Measurements from ENCODE around the gene TAF6. TPM values are rescaled to one million over a fixed set of nuclear protein-coding genes. Genes with fewer than 3 reads are reported as not detected.

TAF6 gene
- total RNA-seq, 1 experiment from 2014 or later = 34.3 TPM

- H2AFZ ChIP-seq (ENCODE audit: low read length) = no peak overlapping the region
- H3K79me2 ChIP-seq (ENCODE audit: low read length) = peaks cover 34% of the 10 kb centered on the region
- H3K9me2 ChIP-seq (replicated peaks; ENCODE audit: insufficient read depth, low read length) = no peaks in the 10 kb centered on the region
- H4K20me1 ChIP-seq (ENCODE audit: insufficient read depth, low read depth, low read length) = peaks cover 18% of the 10 kb centered on the region; the same call in 1 of the 2 replicates
- H3K27me3 ChIP-seq (ENCODE audit: low read length) = no peaks in the 10 kb centered on the region
- H3K4me2 ChIP-seq (ENCODE audit: low read depth, low read length, poor library complexity, severe bottlenecking) = no peak overlapping the region
- no peak overlapping the region for H3K9ac ChIP-seq (ENCODE audit: low read length)
- peaks cover 20% of the 10 kb centered on the region for H3K4me1 ChIP-seq (ENCODE audit: low read length)
- no peak overlapping the region for H3K27ac ChIP-seq (ENCODE audit: low read length)
- DNase-seq = no peak
- H3K4me3 ChIP-seq (ENCODE audit: low read length) = no peak overlapping the region
- H3K36me3 ChIP-seq (ENCODE audit: insufficient read depth, low read length) = peaks cover 50% of the 10 kb centered on the region
- H3K9me3 ChIP-seq (ENCODE audit: low read length) = no peaks in the 10 kb centered on the region
These were observed 20.2 kb downstream of the TAF6 start for GRCh38 chr7:100098913-100099312.

GRCh38 chr7:100095704-100096103 lies 23.5 kb downstream of the TAF6 start:
- H3K36me3 ChIP-seq (ENCODE audit: insufficient read depth, low read length) = peaks cover 60% of the 10 kb centered on the region
- no peak overlapping the region for H3K4me2 ChIP-seq (ENCODE audit: low read depth, low read length, poor library complexity, severe bottlenecking)
- H3K27me3 ChIP-seq (ENCODE audit: low read length) = no peaks in the 10 kb centered on the region
- H4K20me1 ChIP-seq (ENCODE audit: insufficient read depth, low read depth, low read length) = peaks cover 18% of the 10 kb centered on the region; the same call in 1 of the 2 replicates
- no peak overlapping the region for H3K9ac ChIP-seq (ENCODE audit: low read length)
- peaks cover 11% of the 10 kb centered on the region for H3K4me1 ChIP-seq (ENCODE audit: low read length)
- no peak overlapping the region for H3K4me3 ChIP-seq (ENCODE audit: low read length)
- no peak overlapping the region for H3K27ac ChIP-seq (ENCODE audit: low read length)
- no peak for DNase-seq
- H3K9me3 ChIP-seq (ENCODE audit: low read length) = no peaks in the 10 kb centered on the region
- no peaks in the 10 kb centered on the region for H3K9me2 ChIP-seq (replicated peaks; ENCODE audit: insufficient read depth, low read length)
- no peak overlapping the region for H2AFZ ChIP-seq (ENCODE audit: low read length)
- peaks cover 27% of the 10 kb centered on the region for H3K79me2 ChIP-seq (ENCODE audit: low read length)

GRCh38 chr7:100095289-100095688 lies 23.9 kb downstream of the TAF6 start:
- Histone ChIP-seq H3K79me2 (ENCODE audit: low read length) (peaks cover 24% of the 10 kb centered on the region), H3K27ac (ENCODE audit: low read length) (no peak overlapping the region), H3K36me3 (ENCODE audit: insufficient read depth, low read length) (peaks cover 60% of the 10 kb centered on the region), H3K4me2 (ENCODE audit: low read depth, low read length, poor library complexity, severe bottlenecking) (no peak overlapping the region), H3K9ac (ENCODE audit: low read length) (no peak overlapping the region), H3K4me3 (ENCODE audit: low read length) (no peak overlapping the region), H3K9me2 (replicated peaks; ENCODE audit: insufficient read depth, low read length) (no peaks in the 10 kb centered on the region), H3K4me1 (ENCODE audit: low read length) (peaks cover 13% of the 10 kb centered on the region), H2AFZ (ENCODE audit: low read length) (no peak overlapping the region), H3K9me3 (ENCODE audit: low read length) (no peaks in the 10 kb centered on the region), H3K27me3 (ENCODE audit: low read length) (no peaks in the 10 kb centered on the region), H4K20me1 (ENCODE audit: insufficient read depth, low read depth, low read length) (peaks cover 17% of the 10 kb centered on the region; the same call in 1 of the 2 replicates)
- no peak for DNase-seq

GRCh38 chr7:100093925-100094486 lies 25.2 kb downstream of the TAF6 start:
- DNase-seq = no peak
- no peak overlapping the region for H3K4me2 ChIP-seq (ENCODE audit: low read depth, low read length, poor library complexity, severe bottlenecking)
- H4K20me1 ChIP-seq (ENCODE audit: insufficient read depth, low read depth, low read length) = 0 out of 2 replicates have a peak, but pooled peaks cover 5% of the 10 kb centered on the region
- H3K27ac ChIP-seq (ENCODE audit: low read length) = no peak overlapping the region
- H3K4me1 ChIP-seq (ENCODE audit: low read length) = peaks cover 13% of the 10 kb centered on the region
- H3K79me2 ChIP-seq (ENCODE audit: low read length) = peaks cover 20% of the 10 kb centered on the region
- H3K36me3 ChIP-seq (ENCODE audit: insufficient read depth, low read length) = peaks cover 51% of the 10 kb centered on the region
- no peaks in the 10 kb centered on the region for H3K9me3 ChIP-seq (ENCODE audit: low read length)
- H3K9ac ChIP-seq (ENCODE audit: low read length) = no peak overlapping the region
- no peak overlapping the region for H3K4me3 ChIP-seq (ENCODE audit: low read length)
- no peaks in the 10 kb centered on the region for H3K9me2 ChIP-seq (replicated peaks; ENCODE audit: insufficient read depth, low read length)
- no peaks in the 10 kb centered on the region for H3K27me3 ChIP-seq (ENCODE audit: low read length)
- H2AFZ ChIP-seq (ENCODE audit: low read length) = no peak overlapping the region

GRCh38 chr7:100093498-100093897 lies 25.7 kb downstream of the TAF6 start:
- H3K9me3 ChIP-seq (ENCODE audit: low read length) = no peaks in the 10 kb centered on the region
- no peak overlapping the region for H3K9ac ChIP-seq (ENCODE audit: low read length)
- DNase-seq = peak; percentile 53
- peaks cover 16% of the 10 kb centered on the region for H3K79me2 ChIP-seq (ENCODE audit: low read length)
- peaks cover 14% of the 10 kb centered on the region for H3K4me1 ChIP-seq (ENCODE audit: low read length)
- H3K4me2 ChIP-seq (ENCODE audit: low read depth, low read length, poor library complexity, severe bottlenecking) = no peak overlapping the region
- no peak overlapping the region for H3K4me3 ChIP-seq (ENCODE audit: low read length)
- no peak overlapping the region for H2AFZ ChIP-seq (ENCODE audit: low read length)
- H3K36me3 ChIP-seq (ENCODE audit: insufficient read depth, low read length) = peaks cover 46% of the 10 kb centered on the region; the same call in 1 of the 2 replicates
- no peaks in the 10 kb centered on the region for H3K27me3 ChIP-seq (ENCODE audit: low read length)
- H3K9me2 ChIP-seq (replicated peaks; ENCODE audit: insufficient read depth, low read length) = no peaks in the 10 kb centered on the region
- H4K20me1 ChIP-seq (ENCODE audit: insufficient read depth, low read depth, low read length) = 0 out of 2 replicates have a peak, but pooled peaks cover 3% of the 10 kb centered on the region
- no peak overlapping the region for H3K27ac ChIP-seq (ENCODE audit: low read length)

GRCh38 chr7:100093054-100093453 lies 26.1 kb downstream of the TAF6 start:
- DNase-seq = no peak
- Histone ChIP-seq H3K9me3 (ENCODE audit: low read length) (no peaks in the 10 kb centered on the region), H3K9ac (ENCODE audit: low read length) (no peak overlapping the region), H3K27ac (ENCODE audit: low read length) (no peak overlapping the region), H4K20me1 (ENCODE audit: insufficient read depth, low read depth, low read length) (0 out of 2 replicates have a peak, but pooled peaks cover 3% of the 10 kb centered on the region), H3K79me2 (ENCODE audit: low read length) (peaks cover 12% of the 10 kb centered on the region), H3K4me3 (ENCODE audit: low read length) (no peak overlapping the region), H3K9me2 (replicated peaks; ENCODE audit: insufficient read depth, low read length) (no peaks in the 10 kb centered on the region), H3K4me2 (ENCODE audit: low read depth, low read length, poor library complexity, severe bottlenecking) (no peak overlapping the region), H2AFZ (ENCODE audit: low read length) (no peak overlapping the region), H3K36me3 (ENCODE audit: insufficient read depth, low read length) (peaks cover 41% of the 10 kb centered on the region; the same call in 1 of the 2 replicates), H3K4me1 (ENCODE audit: low read length) (peaks cover 18% of the 10 kb centered on the region), H3K27me3 (ENCODE audit: low read length) (no peaks in the 10 kb centered on the region)

GRCh38 chr7:100091411-100092181 lies 27.6 kb downstream of the TAF6 start:
- Histone ChIP-seq H3K36me3 (ENCODE audit: insufficient read depth, low read length) (peaks cover 31% of the 10 kb centered on the region; the same call in 1 of the 2 replicates), H3K4me1 (ENCODE audit: low read length) (peaks cover 20% of the 10 kb centered on the region), H3K9me3 (ENCODE audit: low read length) (no peaks in the 10 kb centered on the region), H3K4me3 (ENCODE audit: low read length) (no peak overlapping the region), H3K4me2 (ENCODE audit: low read depth, low read length, poor library complexity, severe bottlenecking) (no peak overlapping the region), H3K27ac (ENCODE audit: low read length) (no peak overlapping the region), H3K9me2 (replicated peaks; ENCODE audit: insufficient read depth, low read length) (no peaks in the 10 kb centered on the region), H3K79me2 (ENCODE audit: low read length) (peaks cover 11% of the 10 kb centered on the region), H4K20me1 (ENCODE audit: insufficient read depth, low read depth, low read length) (0 out of 2 replicates have a peak, but pooled peaks cover 3% of the 10 kb centered on the region), H3K9ac (ENCODE audit: low read length) (no peak overlapping the region), H3K27me3 (ENCODE audit: low read length) (no peaks in the 10 kb centered on the region), H2AFZ (ENCODE audit: low read length) (no peak overlapping the region)
- DNase-seq = peak; percentile 59

Measured in Karpas-422 (cell line).